ENCODE results near the gene USP7.
"Not testable (repeated sequence)": the region's sequence is repeated elsewhere in the genome, so short reads cannot be mapped to it uniquely, and the experiment has no call there.

USP7 gene

GRCh38 chr16:8898660-8899318 lies 64.9 kb downstream of the USP7 start:
- no peak for DNase-seq

GRCh38 chr16:8894736-8895334 lies 68.9 kb downstream of the USP7 start:
- DNase-seq = no peak

- no peak for DNase-seq
These were observed 69.6 kb downstream of the USP7 start for GRCh38 chr16:8893976-8894690.

- DNase-seq = no peak
These were observed 70.3 kb downstream of the USP7 start for GRCh38 chr16:8893426-8893825.

DNA sequence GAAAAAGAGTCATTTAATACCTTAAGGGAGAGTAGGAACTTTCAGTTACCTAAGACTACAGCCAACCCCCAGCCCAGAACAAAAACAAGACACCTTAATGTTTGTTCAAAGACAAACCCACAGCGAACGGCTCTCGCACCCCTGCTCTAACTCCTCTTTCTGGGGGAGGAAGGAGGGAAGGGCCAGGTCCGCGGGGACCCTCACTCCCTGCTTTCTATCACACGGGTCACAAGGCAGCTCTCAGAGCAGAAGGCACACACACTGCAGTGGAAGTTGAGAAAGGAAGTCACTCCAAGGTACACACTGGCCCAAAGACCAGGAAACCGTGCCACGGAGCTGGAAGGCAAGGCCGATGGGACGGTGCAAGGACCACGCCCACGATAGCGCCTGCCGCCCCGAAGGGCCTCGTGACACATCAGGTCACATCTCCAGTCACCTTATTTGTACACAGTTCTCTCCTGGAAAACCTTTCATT lies 71.6 kb downstream of the USP7 start:
- DNase-seq = no peak

- no peak for DNase-seq
These were observed 73.2 kb downstream of the USP7 start for GRCh38 chr16:8890549-8890921.

DNA sequence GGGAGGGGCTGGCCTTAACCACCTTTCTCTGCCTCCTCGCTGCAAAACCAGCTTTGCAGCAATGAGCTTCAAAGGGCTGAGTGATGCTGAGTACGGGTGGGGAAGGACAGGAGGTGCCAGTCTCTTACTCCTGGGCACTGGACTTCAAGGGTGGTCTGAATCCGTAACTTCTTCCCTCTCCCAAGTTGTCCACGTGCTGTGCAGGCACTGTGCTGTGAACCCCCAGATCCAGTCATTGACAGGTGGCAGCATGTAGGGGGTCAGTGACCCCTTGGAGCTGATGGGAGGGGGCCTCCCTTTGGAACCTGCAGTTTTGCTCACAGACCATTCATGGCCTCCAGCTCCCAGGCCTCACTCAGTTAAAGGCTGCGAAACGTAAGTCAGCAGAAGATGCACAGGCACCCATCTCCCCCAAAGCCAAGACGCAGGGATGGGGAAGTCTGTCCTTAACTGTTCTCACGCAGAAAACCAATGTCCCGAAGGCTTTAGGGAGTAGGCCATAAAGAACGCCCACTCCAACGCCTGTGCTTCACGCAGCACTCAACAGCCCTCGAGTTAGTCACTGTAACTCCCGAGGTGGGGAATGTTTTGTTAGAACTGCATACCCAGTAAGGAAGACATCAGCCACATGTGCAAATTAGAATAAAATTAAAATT lies 73.7 kb downstream of the USP7 start:
- no peak for DNase-seq

GRCh38 chr16:8888951-8889892 lies 74.5 kb downstream of the USP7 start:
- DNase-seq = no peak

- no peak for DNase-seq
These were observed 75.7 kb downstream of the USP7 start for GRCh38 chr16:8887952-8888560.

GRCh38 chr16:8887431-8887765 lies 76.3 kb downstream of the USP7 start:
- no peak for DNase-seq

GRCh38 chr16:8886593-8887430 lies 76.9 kb downstream of the USP7 start:
- no peak for DNase-seq

DNA sequence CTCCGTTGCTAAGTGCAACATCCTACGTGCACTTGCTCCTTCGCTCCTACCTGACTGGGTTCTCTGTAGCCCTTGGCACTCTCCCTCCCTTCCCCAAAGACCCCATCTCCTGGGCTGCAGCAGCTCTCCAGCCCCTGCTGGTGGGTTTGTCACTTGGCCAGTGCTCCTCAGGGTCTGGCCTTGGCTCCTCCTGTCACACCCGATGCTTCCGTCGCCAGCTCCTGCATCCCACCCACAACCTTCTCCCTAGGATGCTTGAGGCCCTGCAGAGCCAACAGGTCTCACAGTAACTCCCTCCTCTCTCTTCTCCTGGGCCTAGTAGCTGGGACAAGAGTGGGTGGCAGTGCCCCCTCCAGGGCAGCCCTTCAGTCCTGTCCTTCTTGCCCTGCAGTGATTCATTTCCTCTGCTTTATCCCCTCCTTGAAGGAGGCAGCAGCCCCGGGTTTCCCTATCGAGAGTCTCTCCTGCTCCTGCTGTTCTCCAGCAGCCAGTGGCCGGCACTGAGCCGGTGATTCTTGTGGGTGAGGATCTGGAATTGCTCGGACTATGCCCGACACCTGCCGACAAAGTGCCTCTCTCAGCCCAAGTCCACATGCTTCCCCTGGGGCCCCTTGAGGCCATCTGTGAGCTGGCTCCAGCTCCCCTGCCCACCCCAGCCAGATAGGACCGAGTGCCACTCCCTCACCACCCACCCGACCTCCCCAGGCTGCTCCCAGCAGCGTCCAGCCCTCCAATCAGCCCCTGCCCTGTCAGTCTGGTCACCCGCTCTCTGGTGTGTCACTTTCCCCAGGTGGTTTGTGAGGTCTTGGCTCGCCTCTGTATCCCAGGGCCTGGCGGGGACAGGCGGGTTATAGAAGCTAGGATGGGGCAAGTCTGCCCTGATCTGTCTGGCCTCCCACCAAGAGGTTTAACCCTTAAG lies 77.8 kb downstream of the USP7 start:
- no peak for DNase-seq

DNA sequence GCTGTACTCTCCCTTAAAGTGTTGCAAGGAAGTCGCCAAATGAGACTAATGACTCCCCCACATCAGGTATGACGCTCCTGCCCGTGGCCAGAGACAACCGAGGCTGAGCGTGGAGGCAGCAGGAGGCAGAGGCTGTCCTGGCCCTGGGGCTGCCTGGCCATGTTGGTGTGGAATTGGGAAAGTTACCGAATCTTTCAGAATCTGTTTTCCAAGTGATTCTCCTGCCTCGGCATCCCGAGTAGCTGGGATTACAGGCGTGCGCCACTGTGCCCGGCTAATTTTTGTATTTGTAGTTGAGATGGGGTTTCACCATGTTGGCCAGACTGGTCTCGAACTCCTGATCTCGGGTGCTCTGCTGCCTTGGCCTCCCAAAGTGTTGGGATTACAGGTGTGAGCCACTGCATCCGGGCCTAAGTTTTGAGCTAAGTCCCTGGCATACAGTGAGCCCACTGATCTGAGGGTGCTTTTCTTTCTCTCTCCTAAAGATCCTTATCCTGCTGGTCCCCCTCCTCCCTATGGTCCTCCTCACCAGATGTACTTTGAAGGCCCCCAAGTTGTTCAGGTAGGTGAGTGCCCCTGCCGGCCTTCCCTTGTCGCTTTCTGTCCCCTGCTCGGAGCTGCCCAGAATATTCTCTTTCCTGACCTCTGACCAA lies 80.9 kb downstream of the USP7 start:
- DNase-seq = no peak

DNA sequence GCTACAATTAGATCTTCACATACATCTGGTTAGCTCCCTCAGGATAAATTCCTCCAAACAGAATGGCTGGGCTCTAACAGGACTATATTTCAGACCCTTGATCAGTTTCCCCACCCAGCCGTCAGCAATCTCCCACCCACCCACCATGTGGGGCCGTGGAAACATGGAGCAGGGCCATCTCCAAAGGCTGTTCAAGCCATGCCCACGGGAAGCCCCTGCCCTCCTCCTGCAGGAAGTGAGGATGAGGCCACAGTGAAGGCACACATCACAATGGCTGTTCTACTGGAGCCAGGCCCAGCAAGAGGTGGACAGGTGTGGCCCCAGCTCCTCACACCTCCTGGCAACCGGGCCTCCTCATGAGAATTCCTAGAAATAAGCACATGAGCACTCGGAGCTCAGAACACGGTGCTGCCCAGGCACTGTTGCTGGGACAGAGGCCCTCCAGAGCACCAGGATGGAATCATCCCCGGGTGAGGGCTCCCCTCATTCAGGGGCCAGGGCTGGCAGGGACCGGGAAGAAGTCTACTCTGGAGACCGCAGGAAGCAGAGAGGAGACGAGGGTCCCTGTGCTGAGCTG lies 81.6 kb downstream of the USP7 start, which contains the start of gene LITAFD:
Gene LITAFD, plus strand, starts transcription at position 311 of the 577 bp plus-strand sequence. CDS start 2,005 bp downstream, outside the sequence.
- DNase-seq = no peak

GRCh38 chr16:8880839-8881510 lies 82.7 kb downstream of the USP7 start:
- no peak for DNase-seq

- DNase-seq = no peak
These were observed 85.2 kb downstream of the USP7 start for GRCh38 chr16:8878523-8878911.

DNA sequence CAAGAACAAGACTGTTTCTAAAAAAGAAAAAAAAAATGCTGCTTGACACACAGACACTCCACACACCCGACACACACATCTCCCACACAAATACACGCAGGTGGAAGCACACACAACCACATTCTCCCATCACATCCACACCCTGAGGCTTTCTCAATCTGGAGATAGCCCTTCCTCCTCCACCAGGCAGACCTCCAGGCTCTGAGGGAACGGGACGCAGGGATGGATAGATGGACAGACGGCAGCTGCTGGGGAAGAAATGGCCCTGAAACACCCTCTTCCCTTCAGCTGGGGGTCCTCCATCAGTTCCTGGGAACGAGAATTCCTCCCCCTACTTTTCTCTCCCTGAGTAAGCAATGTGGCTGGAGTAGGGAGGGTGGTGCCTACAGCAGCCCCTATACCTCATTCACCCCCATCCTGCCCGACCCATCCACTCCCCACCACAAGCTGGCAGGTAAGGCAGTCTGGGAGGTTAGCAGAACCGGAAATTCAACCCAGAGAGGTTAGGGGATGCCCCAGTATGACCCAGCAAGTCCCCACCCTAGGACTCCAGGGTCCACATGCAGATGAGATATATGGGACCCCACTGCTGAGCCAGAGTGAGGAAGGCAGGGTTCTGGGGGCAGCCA lies 85.7 kb downstream of the USP7 start:
- DNase-seq = no peak

- not testable (repeated sequence) for DNase-seq
These were observed 88.4 kb downstream of the USP7 start for GRCh38 chr16:8875317-8875716.

Data from right forelimb (tissue), 1 donor.